ENCODE results near the gene OR10X1.

Gene OR10X1

DNA sequence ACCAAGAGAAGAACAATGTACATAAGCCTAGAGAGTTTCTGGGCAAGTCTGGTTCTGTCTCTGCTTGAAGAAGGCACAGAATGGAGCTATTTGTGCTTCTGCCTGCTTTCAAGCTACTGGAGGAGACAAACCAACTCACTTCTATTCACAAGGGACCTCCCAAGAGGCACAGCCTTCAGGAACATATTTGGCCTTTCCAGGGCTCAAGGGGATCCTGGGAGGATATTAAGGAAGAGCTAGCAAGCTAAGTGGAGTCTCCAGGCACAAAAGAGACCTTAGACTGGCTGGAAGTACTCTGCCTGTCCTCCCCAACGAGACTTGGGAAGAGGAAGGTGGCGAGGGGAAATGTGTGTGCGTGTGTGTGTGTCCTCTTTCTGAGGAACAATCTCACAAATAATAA lies 25.3 kb downstream of the OR10X1 start, which contains the start of gene OR6Y1:
Gene OR6Y1 (minus strand): TSS at position 54 of the 400 bp plus-strand sequence. CDS start 6,300 bp downstream, outside the sequence.
- no peak within 1 kb of the TSS for H3K4me3 ChIP-seq (ENCODE audit: low read depth, low read length)
- DNase-seq (ENCODE audit: low read depth), result no peak
- TF ChIP-seq, protein P1, sequence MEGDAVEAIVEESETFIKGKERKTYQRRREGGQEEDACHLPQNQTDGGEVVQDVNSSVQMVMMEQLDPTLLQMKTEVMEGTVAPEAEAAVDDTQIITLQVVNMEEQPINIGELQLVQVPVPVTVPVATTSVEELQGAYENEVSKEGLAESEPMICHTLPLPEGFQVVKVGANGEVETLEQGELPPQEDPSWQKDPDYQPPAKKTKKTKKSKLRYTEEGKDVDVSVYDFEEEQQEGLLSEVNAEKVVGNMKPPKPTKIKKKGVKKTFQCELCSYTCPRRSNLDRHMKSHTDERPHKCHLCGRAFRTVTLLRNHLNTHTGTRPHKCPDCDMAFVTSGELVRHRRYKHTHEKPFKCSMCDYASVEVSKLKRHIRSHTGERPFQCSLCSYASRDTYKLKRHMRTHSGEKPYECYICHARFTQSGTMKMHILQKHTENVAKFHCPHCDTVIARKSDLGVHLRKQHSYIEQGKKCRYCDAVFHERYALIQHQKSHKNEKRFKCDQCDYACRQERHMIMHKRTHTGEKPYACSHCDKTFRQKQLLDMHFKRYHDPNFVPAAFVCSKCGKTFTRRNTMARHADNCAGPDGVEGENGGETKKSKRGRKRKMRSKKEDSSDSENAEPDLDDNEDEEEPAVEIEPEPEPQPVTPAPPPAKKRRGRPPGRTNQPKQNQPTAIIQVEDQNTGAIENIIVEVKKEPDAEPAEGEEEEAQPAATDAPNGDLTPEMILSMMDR (conservative IDR thresholded peaks at IDR 0.05; ENCODE audit: low read depth, low read length), result no peak

DNA sequence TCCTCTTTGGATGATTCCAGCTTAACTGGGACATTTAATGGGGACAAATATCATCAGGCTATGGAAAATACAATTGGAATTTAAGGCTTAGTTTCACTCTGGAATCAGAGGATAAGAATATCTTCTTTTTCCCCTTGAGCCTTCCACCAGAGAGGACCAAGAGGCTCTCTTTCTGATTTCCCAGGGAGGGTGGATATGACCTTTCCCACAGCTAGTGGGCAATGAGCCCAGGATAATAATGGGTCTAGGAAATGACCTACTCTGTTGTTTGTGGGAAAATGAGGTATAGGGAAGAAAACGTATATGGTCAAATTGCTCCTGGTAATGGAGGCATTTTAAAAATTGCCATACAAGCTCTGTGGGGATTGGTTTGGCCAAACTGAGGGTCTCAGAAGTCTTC lies 27.4 kb downstream of the OR10X1 start:
- no peak for DNase-seq (ENCODE audit: low read depth)
- TF ChIP-seq, protein P1 (conservative IDR thresholded peaks at IDR 0.05; ENCODE audit: low read depth, low read length), result no peak
- no peak overlapping the region for H3K4me3 ChIP-seq (ENCODE audit: low read depth, low read length)

DNA sequence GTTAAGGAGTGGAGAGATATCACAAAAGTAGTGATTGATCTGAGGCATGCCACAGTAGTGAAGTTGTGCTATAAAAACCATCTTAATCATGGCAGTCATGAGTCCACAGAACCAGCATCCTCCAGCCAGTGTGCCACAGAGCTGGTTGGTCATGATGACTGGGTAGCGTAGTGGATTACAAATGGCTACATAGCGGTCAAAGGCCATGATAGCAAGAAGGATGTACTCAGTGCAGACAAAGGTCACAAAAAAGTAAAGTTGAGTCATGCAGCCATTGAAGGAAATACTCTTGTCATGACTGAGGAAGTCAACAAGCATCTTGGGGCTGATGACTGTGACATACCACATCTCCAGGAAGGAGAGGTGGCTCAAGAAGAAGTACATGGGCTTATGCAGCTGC lies 32.2 kb downstream of the OR10X1 start:
- H3K4me3 ChIP-seq (ENCODE audit: low read depth, low read length), result no peak overlapping the region
- no peak for DNase-seq (ENCODE audit: low read depth)
- TF ChIP-seq, protein P1 (conservative IDR thresholded peaks at IDR 0.05; ENCODE audit: low read depth, low read length), result no peak

DNA sequence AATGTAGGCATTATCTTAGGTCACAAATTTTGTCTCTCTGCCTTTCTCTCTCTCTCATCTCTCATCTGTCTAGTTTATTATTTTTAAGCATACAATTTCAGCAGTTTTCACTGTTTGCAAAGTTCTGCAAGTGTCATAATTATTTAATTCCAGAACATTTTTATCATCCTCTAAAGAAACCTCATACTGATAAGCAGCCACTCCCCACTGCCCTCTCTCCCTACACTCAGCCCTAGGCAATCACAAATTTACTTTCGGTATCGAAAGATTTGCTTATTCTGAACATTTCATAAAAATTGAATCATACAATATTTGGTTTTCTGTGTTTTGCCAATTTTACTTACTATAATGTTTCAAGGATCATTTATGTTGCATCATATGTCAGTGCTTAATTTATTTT lies 42.1 kb downstream of the OR10X1 start:
- no peak for DNase-seq (ENCODE audit: low read depth)
- TF ChIP-seq, protein P1 (conservative IDR thresholded peaks at IDR 0.05; ENCODE audit: low read depth, low read length), result no peak
- H3K4me3 ChIP-seq (ENCODE audit: low read depth, low read length), result no peak overlapping the region

DNA sequence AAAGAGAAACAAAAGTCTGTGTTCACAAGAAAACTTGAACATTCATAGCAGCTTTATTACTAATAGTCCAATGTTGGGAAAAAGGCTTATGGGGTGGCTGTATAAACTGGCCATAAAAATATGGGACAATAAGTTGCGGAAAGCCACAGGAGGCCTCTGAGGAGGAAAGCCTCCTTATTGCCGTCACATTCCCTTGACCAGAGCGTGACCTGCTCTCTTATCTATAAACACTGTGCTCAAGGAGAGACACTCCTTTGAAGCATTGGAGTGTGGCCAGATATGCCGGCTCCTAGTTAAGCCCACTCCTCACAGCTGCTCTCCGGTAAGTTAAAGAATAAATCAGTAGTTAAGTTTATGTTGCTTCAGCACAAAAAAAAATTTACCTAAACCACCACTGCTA lies 45.2 kb downstream of the OR10X1 start:
- TF ChIP-seq, protein P1 (conservative IDR thresholded peaks at IDR 0.05; ENCODE audit: low read depth, low read length), result no peak
- no peak for DNase-seq (ENCODE audit: low read depth)
- H3K4me3 ChIP-seq (ENCODE audit: low read depth, low read length), result no peak overlapping the region

Measured in choroid plexus epithelial cell (primary cell).